GM21528 (cell line): ENCODE measurements around the gene NAT14.
"Not testable (repeated sequence)": the region's sequence is repeated elsewhere in the genome, so short reads cannot be mapped to it uniquely, and the experiment has no call there.

Experiments used
- ATAC-seq: cut with Tn5 transposase; IDR thresholded peaks from one replicate; pipeline ENCODE4 v1.9.1; 2021; ENCODE audit warnings: mild to moderate bottlenecking, moderate library complexity; ENCODE audit not compliant: unreplicated experiment, low FRiP score

NAT14 gene, protein sequence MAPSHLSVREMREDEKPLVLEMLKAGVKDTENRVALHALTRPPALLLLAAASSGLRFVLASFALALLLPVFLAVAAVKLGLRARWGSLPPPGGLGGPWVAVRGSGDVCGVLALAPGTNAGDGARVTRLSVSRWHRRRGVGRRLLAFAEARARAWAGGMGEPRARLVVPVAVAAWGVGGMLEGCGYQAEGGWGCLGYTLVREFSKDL

DNA sequence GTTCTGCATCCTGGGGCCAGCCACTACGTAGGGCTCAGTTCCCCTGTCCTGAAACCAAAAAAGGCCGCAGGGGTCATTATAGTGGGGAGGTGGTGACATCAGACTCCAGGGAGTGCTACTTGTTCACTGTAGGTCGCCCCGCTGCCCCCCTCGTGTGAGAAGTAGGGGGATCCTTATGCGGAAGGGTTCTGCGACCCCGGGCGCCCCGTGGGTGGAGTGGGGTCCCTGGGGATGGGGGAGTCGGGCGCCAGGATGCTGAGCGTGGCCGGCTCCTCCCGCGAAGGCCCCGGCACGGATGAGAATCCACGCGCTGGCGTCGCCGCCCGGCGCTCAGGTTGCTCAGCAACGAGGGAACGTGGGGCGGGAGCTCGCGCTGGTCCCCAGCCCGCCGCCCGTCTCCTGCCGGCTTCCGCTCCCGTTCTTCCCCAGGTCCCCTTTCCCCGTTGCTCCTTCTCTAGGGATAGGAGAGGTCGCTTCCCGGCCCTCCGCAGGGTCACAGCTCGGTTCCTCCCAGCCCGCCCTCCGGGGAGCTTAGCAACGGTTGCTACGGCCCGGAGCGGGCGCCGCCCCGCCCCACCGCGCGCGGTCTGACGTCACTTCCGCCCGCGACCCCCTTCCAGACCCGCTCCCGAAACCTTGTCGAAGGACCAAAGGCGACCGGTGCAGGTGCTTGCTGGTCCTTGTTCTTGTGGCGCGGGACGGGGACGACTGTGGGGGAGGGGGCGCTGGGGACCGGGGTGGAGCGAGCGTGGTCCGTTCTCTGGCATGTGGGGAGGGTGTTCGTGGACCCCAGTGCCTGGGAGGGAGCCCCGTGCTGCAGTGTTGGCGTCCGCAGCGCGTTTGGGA, at the start of gene NAT14:
Gene NAT14 (plus strand): TSS at position 596 of the 846 bp plus-strand sequence. CDS start 521 bp downstream, outside the sequence.
- no peak for ATAC-seq

DNA sequence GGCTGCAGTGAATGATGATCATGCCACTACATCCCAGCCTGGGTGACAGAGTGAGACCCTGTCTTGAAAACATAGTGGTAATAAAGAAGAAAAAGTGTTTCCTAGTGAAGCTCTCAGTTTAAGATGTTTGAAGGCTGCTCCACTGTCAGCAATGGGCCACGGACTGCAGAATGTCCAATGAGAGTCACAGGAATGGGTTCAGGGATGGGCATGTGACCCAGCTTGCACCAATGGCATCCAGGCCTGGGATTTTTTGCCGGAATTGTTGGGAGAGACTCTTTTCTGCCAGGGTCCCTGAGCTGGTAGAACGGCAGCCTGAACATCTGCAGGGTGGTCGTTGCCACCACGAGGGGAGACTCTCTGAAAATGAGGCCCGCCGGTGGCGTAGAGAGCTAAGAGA, 48.1 kb upstream of the NAT14 start:
- no peak for ATAC-seq

DNA sequence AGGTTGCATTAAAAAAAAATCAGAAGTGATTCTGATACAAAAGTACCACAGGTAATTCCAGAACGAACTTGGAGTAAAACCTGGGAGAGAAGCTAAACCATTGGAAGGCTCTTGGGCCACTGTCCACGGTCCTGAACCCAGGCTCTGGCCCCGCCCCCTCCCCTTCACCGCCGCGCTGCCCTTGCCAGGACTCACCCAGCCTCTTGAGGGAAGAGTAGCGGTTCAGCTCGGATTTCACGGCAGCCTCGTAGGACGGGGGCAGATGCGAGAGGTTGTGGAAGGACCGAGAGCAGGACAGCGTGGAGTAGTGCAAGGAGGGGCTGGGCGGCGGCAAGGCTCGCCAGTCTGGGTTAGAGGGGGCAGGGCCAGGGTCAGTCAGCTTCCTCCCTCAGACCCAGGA, 47.6 kb upstream of the NAT14 start:
- ATAC-seq, result no peak

DNA sequence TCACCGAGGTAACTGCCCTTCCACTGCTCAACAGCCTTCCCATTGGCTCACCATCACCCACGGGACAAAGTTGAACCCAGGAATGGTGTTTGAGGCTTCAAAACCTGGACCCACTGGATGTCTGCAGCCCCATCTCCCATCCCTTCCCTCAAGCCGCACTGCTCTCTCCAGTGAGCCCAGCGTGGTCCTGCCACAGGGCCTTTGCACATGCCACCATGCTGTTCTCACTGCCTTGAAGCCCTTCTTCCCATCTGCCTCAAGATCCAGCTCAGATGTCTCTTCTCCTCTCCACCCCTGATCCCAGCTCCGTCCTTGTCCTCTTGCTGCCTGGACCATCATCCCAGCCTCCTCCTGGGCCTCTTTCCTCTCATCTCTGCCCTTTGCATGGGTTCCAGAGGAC, 45.9 kb upstream of the NAT14 start:
- no peak for ATAC-seq

DNA sequence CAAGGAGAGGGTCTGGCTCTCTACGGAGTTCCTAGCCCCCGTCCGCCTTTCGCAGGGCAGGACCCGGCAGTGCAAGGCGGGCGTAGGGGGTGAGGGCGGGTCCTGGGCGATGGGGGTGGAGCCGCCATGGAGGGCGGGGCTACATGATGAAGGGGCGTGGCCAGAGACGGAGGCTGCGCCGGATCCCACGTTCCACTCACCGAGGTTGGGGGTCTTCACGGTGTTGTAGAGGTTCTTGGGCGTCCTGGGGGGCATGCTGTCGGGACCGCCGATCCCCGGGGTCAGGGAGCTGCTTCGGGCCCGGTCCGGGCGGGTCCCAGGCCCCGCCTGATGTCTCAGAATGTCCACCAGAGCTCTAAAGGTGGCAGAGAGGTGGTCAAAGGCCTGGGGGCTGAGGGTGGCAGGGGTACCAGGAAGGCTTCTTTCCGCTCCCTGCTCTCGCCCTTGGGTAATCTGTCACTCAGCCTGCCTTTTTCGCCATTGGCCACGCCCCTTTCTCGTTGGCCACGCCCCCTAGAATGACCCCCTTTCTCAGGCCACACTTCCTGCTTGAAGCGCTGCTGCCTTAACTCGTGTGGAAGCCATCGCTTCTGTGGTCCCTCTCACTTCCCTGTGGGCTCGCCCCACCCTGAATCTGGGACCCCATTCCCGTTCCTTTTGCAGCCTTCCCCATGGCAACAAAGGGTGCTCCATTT, 44.4 kb upstream of the NAT14 start:
- ATAC-seq, result no peak

DNA sequence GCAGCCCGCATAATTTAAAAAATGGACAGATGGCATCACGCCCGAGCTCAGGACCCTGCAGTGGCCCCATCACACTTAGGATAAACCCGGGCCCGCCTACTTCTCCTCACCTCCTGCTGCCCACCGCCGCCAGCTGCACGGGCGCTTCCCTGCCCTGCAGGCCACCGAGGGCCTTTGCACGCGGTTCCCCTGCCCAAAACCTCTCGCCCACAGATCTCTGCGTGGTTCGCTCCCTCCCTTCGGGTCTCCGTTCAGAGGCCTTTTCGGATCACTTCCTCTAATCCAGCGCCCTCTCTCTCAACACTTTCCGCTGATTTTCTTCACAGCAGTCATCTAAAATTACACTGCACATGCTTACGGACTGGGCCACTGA, 43.7 kb upstream of the NAT14 start:
- no peak for ATAC-seq

DNA sequence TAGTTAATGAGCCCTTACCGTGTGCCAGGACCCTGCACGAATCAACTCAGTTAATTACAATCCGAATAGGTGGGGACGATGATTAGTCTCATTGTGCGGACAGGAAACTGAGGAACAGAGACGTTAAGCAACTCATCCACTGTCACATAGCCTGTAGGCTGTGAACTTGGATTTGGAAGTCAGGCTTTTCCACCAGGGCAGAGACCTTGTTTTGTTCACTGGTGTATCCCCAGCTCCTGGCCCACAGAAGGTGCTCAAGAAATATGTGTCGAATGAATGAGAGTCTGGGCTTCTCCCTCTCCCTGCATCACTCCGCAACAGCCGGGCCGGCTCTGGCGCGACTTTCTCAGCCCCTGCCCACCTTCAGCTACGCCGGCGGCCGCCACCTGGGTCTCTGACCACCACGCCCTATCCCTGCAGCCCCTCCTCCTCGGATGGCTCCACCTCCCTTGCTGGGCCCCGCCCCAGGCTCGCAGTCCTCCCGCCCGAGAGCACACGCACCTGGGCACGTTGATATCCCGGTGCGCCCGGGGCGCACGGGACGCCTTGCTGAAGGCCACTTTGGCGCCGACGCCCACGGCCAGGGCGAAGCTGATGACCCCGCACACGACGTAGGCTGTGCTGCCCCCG, 43.2 kb upstream of the NAT14 start:
- no peak for ATAC-seq

DNA sequence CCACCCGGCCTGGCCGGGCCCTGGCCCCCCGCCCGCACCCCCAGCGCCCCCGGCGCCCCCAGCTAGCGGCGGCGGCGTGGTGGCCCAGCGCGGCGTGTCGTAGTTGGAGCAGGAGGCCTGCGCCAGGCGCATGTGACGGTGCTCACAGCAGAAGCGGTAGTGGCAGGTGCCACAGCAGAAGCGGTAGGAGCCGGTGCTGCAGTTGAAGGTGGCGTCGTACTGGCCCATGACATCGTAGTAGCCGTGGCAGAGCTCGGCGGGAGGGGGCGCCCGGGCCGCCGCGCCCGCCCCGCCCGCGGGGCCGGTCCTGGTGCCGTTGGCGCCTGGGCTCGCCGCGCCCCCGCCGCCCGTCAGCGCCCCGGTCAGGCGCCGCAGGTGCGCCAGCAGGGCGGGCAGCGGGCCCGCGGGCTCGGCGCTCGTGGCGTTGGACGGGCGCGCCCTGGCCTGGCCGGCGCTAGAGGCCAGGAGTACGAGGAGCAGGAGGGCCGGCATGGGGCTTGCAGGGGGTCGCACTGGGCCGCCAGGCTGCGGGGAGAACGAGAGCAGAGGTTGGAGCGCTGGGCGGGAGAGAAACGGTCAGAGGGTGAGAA, 42.5 kb upstream of the NAT14 start:
- no peak for ATAC-seq

DNA sequence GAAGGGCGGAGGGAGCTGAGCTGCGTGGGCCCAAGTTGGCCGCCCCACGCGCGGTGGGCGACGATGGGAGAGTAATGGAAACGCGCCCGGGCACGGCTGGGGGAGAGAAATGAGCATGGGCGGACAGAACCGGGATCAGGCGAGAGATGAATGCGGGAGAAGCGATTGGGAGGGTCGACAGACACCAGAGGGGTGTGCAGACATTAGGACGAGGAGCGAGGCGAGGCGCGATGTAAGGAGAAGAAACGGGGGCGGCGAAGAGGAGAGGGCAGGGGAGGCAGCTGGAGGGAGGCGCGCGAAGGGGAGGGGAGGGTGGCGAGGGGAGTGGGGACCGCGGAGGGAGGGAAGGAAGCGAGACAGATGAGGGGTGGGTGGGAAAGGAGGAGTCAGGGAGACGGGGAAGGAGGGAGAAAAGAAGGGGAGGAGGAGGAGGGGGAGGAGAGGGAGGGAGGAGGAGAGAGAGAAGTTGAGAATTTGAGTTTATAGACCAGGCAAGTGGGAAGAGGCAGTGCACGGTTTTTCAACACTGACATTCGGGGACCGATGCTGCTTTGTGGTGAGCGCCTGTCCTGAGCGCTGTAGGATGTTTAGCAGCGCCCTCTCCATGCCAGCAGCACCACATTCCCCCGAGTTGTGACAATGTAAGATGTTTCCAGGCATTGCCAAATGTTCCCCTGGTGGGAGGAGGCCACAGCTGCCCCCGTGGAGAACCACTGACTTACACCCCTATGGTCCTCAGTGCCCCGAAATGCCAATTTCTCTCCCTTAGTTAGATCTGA, 41.8 kb upstream of the NAT14 start, which contains the start of gene SHISA7:
Gene SHISA7 (minus strand): TSS at position 256 of the 779 bp plus-strand sequence. CDS start 437 bp downstream, outside the sequence.
- ATAC-seq, result no peak

DNA sequence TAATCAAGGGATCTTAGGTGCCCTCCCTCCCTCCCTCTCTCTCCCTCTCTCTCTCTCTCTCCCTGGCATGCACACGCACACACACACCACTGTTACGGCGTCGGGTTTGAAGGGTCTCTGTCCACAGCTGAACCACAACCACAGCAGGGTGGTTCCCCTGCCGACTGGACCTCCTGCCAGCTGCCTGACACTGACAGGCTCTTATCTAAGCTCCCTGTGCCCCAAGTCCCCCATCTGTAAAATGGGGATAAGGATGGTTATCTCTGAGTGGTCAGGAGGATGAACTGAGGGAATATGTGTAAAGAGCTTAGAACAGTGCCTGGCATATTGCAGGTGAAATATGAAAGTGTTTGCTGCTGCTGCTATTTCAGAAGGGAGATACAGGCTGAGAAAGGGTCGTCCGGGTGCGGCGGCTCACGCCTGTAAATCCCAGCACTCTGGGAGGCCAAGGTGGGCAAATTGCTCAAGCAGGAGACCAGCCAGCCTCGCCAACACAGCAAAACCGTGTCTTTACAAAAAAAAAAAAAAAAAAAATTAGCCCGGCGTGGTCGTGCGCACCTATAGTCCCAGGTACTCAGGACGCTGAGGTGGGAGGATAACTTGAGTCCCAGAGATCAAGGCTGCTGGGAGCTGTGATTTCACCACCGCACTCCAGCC, 41.0 kb upstream of the NAT14 start:
- no peak for ATAC-seq

DNA sequence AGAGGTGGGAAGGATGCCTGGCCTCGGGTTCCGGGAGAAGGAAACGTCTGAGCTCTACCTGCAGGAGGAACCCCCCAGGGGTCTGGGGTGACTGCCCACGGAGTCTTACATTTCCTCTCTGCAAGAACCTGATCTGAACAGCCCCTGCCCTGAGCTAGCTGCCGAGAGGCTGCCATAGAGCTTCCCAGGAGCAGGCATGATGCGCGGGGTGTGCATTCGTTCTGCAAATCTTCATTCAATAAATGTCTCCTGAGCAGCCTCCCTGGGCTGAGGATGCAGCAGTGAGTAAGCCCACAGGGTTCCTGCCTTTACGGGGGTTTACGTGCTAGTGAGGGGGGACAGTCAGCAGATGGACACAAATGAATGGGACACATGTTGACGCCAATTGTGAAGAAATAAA, 40.3 kb upstream of the NAT14 start:
- no peak for ATAC-seq

DNA sequence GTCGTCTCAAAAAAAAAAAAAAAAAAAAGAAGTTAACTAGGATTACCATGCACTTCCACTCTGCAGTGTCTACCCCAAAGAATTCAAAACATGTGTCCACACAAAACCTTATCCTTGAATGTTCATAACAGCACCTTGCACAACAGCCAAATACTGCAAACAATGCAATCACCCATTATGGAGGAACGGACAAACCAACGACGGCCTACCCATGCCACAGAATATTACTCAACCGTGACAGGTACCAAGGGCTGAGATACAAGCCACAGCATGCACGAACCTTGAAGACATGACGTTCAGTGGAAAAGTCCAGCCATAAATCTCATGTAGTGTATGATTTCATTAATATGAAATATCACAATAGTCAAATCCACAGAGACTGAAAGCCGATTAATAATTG, 38.9 kb upstream of the NAT14 start:
- no peak for ATAC-seq

DNA sequence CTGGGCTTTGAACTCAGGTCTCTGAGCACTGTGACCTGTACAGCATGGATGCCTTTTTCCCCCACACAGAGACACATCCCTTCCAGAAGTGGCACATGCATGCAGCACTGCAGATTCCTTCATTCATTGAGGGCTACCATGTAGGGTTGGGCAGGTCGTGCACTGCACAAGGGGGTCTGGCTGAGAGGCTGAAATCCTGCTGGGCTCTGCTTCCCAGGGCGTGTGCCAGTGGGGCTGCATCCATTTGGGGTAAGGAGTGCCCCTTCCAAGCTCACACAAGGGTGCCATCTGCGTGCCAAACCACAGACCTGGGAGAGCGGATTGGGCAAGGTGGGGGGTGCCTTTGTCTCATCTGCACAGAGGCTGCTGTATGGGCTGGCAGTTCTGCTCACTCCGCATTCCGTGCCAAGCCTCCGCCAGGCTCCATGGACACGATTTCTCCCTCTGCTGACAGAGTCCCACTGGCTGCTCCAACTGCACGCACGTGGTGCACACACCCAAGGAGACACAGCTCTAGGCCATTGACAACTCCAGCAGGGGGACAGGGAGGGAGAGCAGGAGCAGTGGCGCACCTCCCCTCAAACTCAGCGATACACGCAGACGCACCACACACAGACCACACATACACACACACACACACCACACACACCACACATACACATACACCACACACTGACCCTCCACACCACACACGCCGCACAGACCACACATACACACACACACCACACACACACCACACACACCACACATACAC, 37.4 kb upstream of the NAT14 start:
- no peak for ATAC-seq

DNA sequence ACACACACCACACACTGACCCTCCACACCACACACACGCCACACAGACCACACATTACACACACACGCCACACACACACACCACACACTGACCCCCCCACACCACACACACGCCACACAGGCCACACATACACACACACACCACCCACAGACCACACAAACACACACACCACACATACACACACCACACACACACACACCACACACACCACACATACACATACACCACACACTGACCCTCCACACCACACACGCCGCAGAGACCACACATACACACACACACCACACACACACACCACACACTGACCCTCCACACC, 36.9 kb upstream of the NAT14 start:
- ATAC-seq, result not testable (repeated sequence)

DNA sequence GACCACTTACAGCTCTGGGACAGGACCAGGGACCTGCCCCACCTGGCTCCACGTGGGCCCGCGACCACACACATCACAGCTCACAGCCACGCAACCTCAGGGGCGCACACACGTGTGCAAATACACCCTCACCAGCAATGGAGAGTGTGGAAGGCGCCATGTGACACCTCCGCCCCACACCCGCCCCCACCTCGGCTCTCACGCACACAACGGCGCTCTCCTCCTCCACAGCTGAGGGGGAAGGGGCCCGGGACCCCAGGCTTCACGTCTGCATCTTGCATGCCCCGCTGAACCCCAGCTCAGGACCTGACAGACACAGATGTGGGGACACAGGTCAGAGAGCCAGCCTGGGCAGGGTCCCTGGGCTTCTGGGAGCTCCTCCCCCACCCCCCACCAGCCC, 35.5 kb upstream of the NAT14 start:
- ATAC-seq, result no peak

DNA sequence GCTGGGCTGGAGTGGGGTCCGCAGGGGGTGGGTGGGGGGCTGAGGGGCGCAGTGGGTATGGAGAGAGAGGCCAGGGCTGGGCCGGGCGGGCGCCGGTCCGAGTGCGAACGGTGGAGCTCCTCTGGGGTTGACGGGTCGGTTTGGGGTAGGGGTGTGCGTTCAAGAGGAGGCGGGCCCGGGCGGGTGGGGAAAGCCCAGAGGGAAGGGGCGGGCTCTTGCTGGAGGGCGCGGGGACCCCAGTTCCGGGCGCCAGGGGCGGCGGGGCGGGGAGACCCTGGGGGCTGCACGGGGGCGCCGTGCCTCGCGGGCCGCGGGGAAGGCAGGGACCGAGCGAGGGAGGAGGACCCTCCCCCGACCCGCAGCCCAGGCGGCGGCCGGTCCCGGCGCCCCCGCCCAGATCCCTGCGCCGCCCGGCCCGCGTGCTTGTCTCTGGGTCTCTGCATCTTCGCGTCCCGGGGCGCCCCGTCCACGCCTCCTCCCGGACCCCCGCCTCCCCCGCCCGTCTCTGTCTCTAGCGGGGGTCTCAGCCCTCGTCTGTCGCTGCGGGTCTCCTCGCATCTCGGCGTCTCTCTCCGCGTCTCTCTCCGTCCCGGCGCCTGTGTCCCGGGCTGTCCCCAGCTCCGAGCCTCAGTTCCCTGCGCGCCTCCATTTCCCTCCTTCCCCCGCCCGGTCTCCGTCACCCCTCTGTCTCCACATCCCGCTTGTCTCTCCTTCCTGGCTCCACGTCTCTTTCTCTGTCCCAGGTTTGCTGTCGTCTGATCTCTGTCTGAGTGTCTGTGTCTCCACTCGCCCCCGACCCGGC, 33.6 kb upstream of the NAT14 start:
- ATAC-seq, result no peak

DNA sequence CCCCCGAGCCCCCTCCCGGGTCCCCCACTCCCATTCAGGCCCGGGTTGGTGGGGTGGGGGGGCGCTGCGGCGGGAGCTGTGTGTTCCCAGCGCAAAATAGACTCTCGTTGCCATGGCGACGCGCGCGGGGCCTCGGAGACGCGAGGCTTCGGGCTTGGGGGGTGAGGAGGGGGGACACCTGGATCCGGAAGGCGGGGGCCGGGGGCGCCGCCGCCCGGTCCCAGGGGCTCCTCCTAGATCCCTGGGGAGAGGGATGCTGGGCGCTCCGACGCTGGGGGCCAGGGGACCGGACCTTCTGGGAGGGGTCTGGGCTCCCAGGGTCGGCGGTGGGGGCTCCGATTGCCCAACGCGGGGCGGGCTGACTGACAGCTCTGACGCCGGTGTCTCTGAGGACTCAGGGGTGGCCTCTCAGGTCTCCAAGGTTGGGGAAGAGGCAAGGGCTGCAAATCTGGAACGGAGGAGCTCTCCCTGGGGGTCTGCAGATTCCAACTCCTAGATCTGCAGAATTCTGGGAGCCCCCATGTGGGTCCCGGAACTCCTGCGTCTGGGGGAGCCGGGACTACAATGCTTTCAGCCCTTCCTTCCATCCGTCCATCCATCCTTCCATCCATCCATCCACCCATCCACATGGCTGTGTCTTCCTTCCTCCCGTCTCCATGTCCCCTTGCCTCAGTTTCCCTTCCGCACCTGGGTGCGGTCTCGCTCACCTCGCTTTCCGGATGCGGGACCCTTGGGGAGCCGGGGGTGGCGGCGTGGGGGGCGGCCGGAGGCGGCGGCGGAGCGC, 32.8 kb upstream of the NAT14 start:
- no peak for ATAC-seq
